ES-I3 (cell line): ENCODE results near the gene TMED10.
A peak's percentile ranks its signal among the peaks of the same experiment; 100 is the strongest.
"Not testable (repeated sequence)": the region's sequence is repeated elsewhere in the genome, so short reads cannot be mapped to it uniquely, and the experiment has no call there.

Experiments used
- H3K36me3 ChIP-seq: 2 replicates; pipeline ENCODE4 v1.6.1; 2013; ENCODE audit warnings: mild to moderate bottlenecking, low read length, control low read depth, moderate library complexity; ENCODE audit not compliant: insufficient read depth
- H3K4me1 ChIP-seq: 2 replicates; pipeline ENCODE4 v1.6.1; 2013; ENCODE audit warnings: mild to moderate bottlenecking, control low read depth, low read length; ENCODE audit not compliant: insufficient read depth
- H3K9ac ChIP-seq: 2 replicates; pipeline ENCODE4 v1.6.1; 2013; ENCODE audit warnings: low read depth, mild to moderate bottlenecking, low read length, moderate library complexity
- H3K9me3 ChIP-seq: 2 replicates; pipeline ENCODE4 v1.6.1; 2013; ENCODE audit warnings: mild to moderate bottlenecking, low read length, moderate library complexity; ENCODE audit not compliant: control insufficient read depth, insufficient read depth

TMED10 gene

GRCh38 chr14:75184039-75184438, 7.6 kb upstream of the TMED10 start:
- no peaks in the 10 kb centered on the region for H3K9me3 ChIP-seq
- H3K36me3 ChIP-seq: no peaks in the 10 kb centered on the region
- no peaks in the 10 kb centered on the region for H3K4me1 ChIP-seq
- H3K9ac ChIP-seq: no peak overlapping the region

- no peaks in the 10 kb centered on the region for H3K9me3 ChIP-seq
- H3K4me1 ChIP-seq: no peaks in the 10 kb centered on the region
- H3K36me3 ChIP-seq: no peaks in the 10 kb centered on the region
- H3K9ac ChIP-seq: no peak overlapping the region
These were observed 6.8 kb upstream of the TMED10 start for GRCh38 chr14:75183225-75183624.

- Histone ChIP-seq H3K9me3 (no peaks in the 10 kb centered on the region), H3K9ac (no peak overlapping the region), H3K36me3 (no peaks in the 10 kb centered on the region), H3K4me1 (no peaks in the 10 kb centered on the region)
These were observed 6.4 kb upstream of the TMED10 start for GRCh38 chr14:75182821-75183220.

- H3K4me1 ChIP-seq, H3K9me3 ChIP-seq, H3K9ac ChIP-seq, H3K36me3 ChIP-seq: not testable (repeated sequence)
These were observed 5.8 kb upstream of the TMED10 start for GRCh38 chr14:75182163-75182562.

GRCh38 chr14:75181293-75182062, 5.1 kb upstream of the TMED10 start:
- Histone ChIP-seq H3K9me3 (no peaks in the 10 kb centered on the region), H3K36me3 (no peaks in the 10 kb centered on the region), H3K4me1 (no peaks in the 10 kb centered on the region), H3K9ac (no peak overlapping the region)

GRCh38 chr14:75175677-75176141, 703 bp downstream of the TMED10 start:
- no peaks in the 10 kb centered on the region for H3K36me3 ChIP-seq
- H3K9me3 ChIP-seq: no peaks in the 10 kb centered on the region
- H3K9ac ChIP-seq: peak overlapping the region; percentile 82
- peaks cover 3% of the 10 kb centered on the region; the same call in 1 of the 2 replicates for H3K4me1 ChIP-seq

GRCh38 chr14:75174066-75174465, 2.3 kb downstream of the TMED10 start:
- H3K9me3 ChIP-seq: no peaks in the 10 kb centered on the region
- H3K36me3 ChIP-seq: no peaks in the 10 kb centered on the region
- H3K9ac ChIP-seq: no peak overlapping the region
- peaks cover 3% of the 10 kb centered on the region; the same call in 1 of the 2 replicates for H3K4me1 ChIP-seq

- Histone ChIP-seq H3K9ac (no peak overlapping the region), H3K4me1 (peaks cover 13% of the 10 kb centered on the region), H3K9me3 (no peaks in the 10 kb centered on the region), H3K36me3 (no peaks in the 10 kb centered on the region)
These were observed 5.6 kb downstream of the TMED10 start for GRCh38 chr14:75170772-75171171.

GRCh38 chr14:75168586-75169335, 7.7 kb downstream of the TMED10 start:
- Histone ChIP-seq H3K36me3 (no peaks in the 10 kb centered on the region), H3K9ac (no peak overlapping the region), H3K9me3 (no peaks in the 10 kb centered on the region), H3K4me1 (peaks cover 10% of the 10 kb centered on the region; the same call in 1 of the 2 replicates)

- H3K9me3 ChIP-seq: no peaks in the 10 kb centered on the region
- no peak overlapping the region for H3K9ac ChIP-seq
- no peaks in the 10 kb centered on the region for H3K36me3 ChIP-seq
- peaks cover 10% of the 10 kb centered on the region; the same call in 1 of the 2 replicates for H3K4me1 ChIP-seq
These were observed 9.1 kb downstream of the TMED10 start for GRCh38 chr14:75167325-75167724.

- no peaks in the 10 kb centered on the region for H3K9me3 ChIP-seq
- H3K36me3 ChIP-seq: no peaks in the 10 kb centered on the region
- H3K4me1 ChIP-seq: peaks cover 10% of the 10 kb centered on the region
- no peak overlapping the region for H3K9ac ChIP-seq
These were observed 10.6 kb downstream of the TMED10 start for GRCh38 chr14:75165586-75166391.

- Histone ChIP-seq H3K9me3 (no peaks in the 10 kb centered on the region), H3K9ac (no peak overlapping the region), H3K4me1 (peaks cover 14% of the 10 kb centered on the region), H3K36me3 (no peaks in the 10 kb centered on the region)
These were observed 11.6 kb downstream of the TMED10 start for GRCh38 chr14:75164809-75165208.

GRCh38 chr14:75163677-75164076, 12.7 kb downstream of the TMED10 start:
- no peak overlapping the region for H3K9ac ChIP-seq
- peaks cover 17% of the 10 kb centered on the region for H3K4me1 ChIP-seq
- no peaks in the 10 kb centered on the region for H3K36me3 ChIP-seq
- H3K9me3 ChIP-seq: no peaks in the 10 kb centered on the region

GRCh38 chr14:75162631-75163030, 13.8 kb downstream of the TMED10 start:
- Histone ChIP-seq H3K4me1 (peaks cover 17% of the 10 kb centered on the region), H3K36me3 (no peaks in the 10 kb centered on the region), H3K9me3 (no peaks in the 10 kb centered on the region), H3K9ac (no peak overlapping the region)
